Trophoblast cell (in vitro differentiated cells and primary cell): ENCODE data around the gene PPIF.

ENCODE experiments used
- DNase-seq, 2 donors: peaks; one replicate each; pipeline ENCODE4 v3.0.0-alpha.2; 2016
- H2AFZ ChIP-seq: 2 replicates; pipeline ENCODE4 v1.6.1; 2013; ENCODE audit warnings: low read length, moderate library complexity, mild to moderate bottlenecking; ENCODE audit not compliant: insufficient read depth, poor library complexity
- H2AK5ac ChIP-seq: 2 replicates; pipeline ENCODE4 v1.6.1; 2013; ENCODE audit warnings: mild to moderate bottlenecking, low read length
- H2BK120ac ChIP-seq: 2 replicates; pipeline ENCODE4 v1.6.1; 2013; ENCODE audit warnings: low read length, mild to moderate bottlenecking, moderate library complexity; ENCODE audit not compliant: insufficient read depth, poor library complexity
- H2BK12ac ChIP-seq: 2 replicates; pipeline ENCODE4 v1.6.1; 2013; ENCODE audit warnings: mild to moderate bottlenecking, low read length, moderate library complexity
- H2BK5ac ChIP-seq: 2 replicates; pipeline ENCODE4 v1.6.1; 2013; ENCODE audit warnings: low read length, low read depth, moderate library complexity, mild to moderate bottlenecking; ENCODE audit not compliant: poor library complexity
- H3K14ac ChIP-seq: 2 replicates; pipeline ENCODE4 v1.6.1; 2013; ENCODE audit warnings: mild to moderate bottlenecking, low read length
- H3K18ac ChIP-seq: 2 replicates; pipeline ENCODE4 v1.6.1; 2013; ENCODE audit warnings: mild to moderate bottlenecking, low read length
- H3K23ac ChIP-seq: 2 replicates; pipeline ENCODE4 v1.6.1; 2013; ENCODE audit warnings: low read length
- H3K27ac ChIP-seq: 2 replicates; pipeline ENCODE4 v1.5.1; 2013; ENCODE audit warnings: low read depth, mild to moderate bottlenecking, inconsistent platforms, low read length, moderate library complexity
- H3K27me3 ChIP-seq: 2 replicates; pipeline ENCODE4 v1.6.1; 2013; ENCODE audit warnings: inconsistent platforms, mild to moderate bottlenecking, low read length, moderate library complexity; ENCODE audit not compliant: insufficient read depth
- H3K36me3 ChIP-seq, 2 experiments: 1 replicate in 1 of 2; 2 replicates in 1 of 2; pipeline ENCODE4 v1.6.1; 2013; ENCODE audit warnings: low read length in 2 of 2, mild to moderate bottlenecking in 2 of 2, moderate library complexity in 1 of 2; ENCODE audit not compliant: insufficient read depth in 2 of 2, control insufficient read depth in 1 of 2
- H3K4ac ChIP-seq: 2 replicates; pipeline ENCODE4 v1.6.1; 2013; ENCODE audit warnings: low read depth, mild to moderate bottlenecking, low read length, moderate library complexity
- H3K4me1 ChIP-seq, 2 experiments: 1 replicate in 1 of 2; 2 replicates in 1 of 2; pipeline ENCODE4 v1.6.1; 2013; ENCODE audit warnings: low read length in 2 of 2, mild to moderate bottlenecking in 2 of 2, moderate library complexity in 1 of 2; ENCODE audit not compliant: insufficient read depth in 2 of 2, control insufficient read depth in 1 of 2
- H3K4me2 ChIP-seq: 2 replicates; pipeline ENCODE4 v1.6.1; 2013; ENCODE audit warnings: inconsistent platforms, mild to moderate bottlenecking, low read length, moderate library complexity
- H3K4me3 ChIP-seq: 2 replicates; pipeline ENCODE4 v1.5.1; 2013; ENCODE audit warnings: mild to moderate bottlenecking, low read depth, low read length, inconsistent platforms
- H3K79me1 ChIP-seq: one replicate; pipeline ENCODE4 v1.6.1; 2013; ENCODE audit warnings: low read length
- H3K79me2 ChIP-seq: 2 replicates; pipeline ENCODE4 v1.6.1; 2013; ENCODE audit warnings: low read length, mild to moderate bottlenecking; ENCODE audit not compliant: control insufficient read depth, insufficient read depth, poor library complexity
- H3K9ac ChIP-seq: 2 replicates; pipeline ENCODE4 v1.6.1; 2013; ENCODE audit warnings: mild to moderate bottlenecking, low read length
- H3K9me3 ChIP-seq: 2 replicates; pipeline ENCODE4 v1.6.1; 2013; ENCODE audit warnings: low read depth, mild to moderate bottlenecking, control low read depth, inconsistent platforms, low read length; ENCODE audit not compliant: insufficient read depth
- H4K12ac ChIP-seq: 2 replicates; pipeline ENCODE4 v1.6.1; 2013; ENCODE audit warnings: low read depth, mild to moderate bottlenecking, low read length, moderate library complexity
- H4K8ac ChIP-seq: 2 replicates; pipeline ENCODE4 v1.6.1; 2013; ENCODE audit warnings: low read depth, mild to moderate bottlenecking, low read length, moderate library complexity
- H4K91ac ChIP-seq: one replicate; pipeline ENCODE4 v1.6.1; 2013; ENCODE audit warnings: low read depth, mild to moderate bottlenecking, low read length, moderate library complexity
- WGBS: extraction: QIAGEN DNeasy Blood & Tissue Kit; methylation state at CpG from one replicate; pipeline ENCODE4 v1.1.7; 2013; ENCODE audit warnings: missing lambda C conversion rate; ENCODE audit not compliant: insufficient read length, insufficient coverage; ENCODE audit errors: extremely low coverage; 5-methylcytosine and 5-hydroxymethylcytosine counted together

PPIF gene

DNA sequence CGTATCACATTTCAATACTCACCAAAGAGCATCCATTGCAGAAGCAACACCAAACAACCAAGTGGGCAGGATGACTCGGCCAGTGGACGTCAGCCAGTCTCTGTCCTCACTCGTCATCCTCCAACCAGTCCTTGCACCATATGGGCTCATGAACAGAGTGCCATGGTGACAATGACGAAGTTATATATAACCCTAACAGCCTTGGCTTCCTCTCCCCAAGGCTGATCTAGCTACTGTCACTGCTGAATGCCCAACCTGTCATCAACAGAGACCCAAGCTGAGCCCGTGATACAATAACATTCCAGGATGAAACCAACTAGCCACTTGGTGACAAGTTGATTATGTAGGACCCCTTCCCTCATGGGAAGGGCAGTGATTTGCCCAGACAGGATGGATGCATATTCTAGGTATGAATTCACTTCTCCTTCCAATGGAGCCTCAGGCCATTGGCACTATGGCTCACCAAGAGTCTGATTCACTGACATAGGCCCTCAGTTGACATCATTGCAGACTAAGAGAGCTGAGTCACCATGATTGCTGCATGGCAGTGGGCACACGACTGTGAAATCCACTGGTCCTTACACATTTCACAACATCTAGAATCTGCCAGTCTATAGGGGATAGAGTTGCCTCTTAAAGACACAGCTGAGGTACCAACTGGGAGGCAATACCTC lies 26.3 kb upstream of the PPIF start:
- H2BK5ac ChIP-seq: no peak overlapping the region
- H3K4me1 ChIP-seq: peaks cover 9 to 18% of the 10 kb centered on the region in 2 experiments
- no peak overlapping the region for H3K18ac ChIP-seq
- no peak overlapping the region for H2AK5ac ChIP-seq
- H3K36me3 ChIP-seq: no peaks in the 10 kb centered on the region
- no peak overlapping the region for H4K8ac ChIP-seq
- H4K91ac ChIP-seq: no peak overlapping the region
- H3K9me3 ChIP-seq: no peaks in the 10 kb centered on the region
- no CpG with 5 or more reads among the region's 7 CpGs for WGBS
- no peaks in the 10 kb centered on the region for H3K79me2 ChIP-seq
- H3K23ac ChIP-seq: no peak overlapping the region
- H4K12ac ChIP-seq: no peak overlapping the region
- no peak overlapping the region for H3K4ac ChIP-seq
- no peak overlapping the region for H3K9ac ChIP-seq
- no peak overlapping the region for H3K4me2 ChIP-seq
- H3K14ac ChIP-seq: no peak overlapping the region
- H3K27ac ChIP-seq: no peak overlapping the region
- no peak overlapping the region for H2BK120ac ChIP-seq
- no peaks in the 10 kb centered on the region for H3K79me1 ChIP-seq
- H3K4me3 ChIP-seq: no peak overlapping the region
- no peaks in the 10 kb centered on the region for H3K27me3 ChIP-seq
- H2AFZ ChIP-seq: no peak overlapping the region
- no peak overlapping the region for H2BK12ac ChIP-seq
- peak; percentile 94 to 98 for DNase-seq

DNA sequence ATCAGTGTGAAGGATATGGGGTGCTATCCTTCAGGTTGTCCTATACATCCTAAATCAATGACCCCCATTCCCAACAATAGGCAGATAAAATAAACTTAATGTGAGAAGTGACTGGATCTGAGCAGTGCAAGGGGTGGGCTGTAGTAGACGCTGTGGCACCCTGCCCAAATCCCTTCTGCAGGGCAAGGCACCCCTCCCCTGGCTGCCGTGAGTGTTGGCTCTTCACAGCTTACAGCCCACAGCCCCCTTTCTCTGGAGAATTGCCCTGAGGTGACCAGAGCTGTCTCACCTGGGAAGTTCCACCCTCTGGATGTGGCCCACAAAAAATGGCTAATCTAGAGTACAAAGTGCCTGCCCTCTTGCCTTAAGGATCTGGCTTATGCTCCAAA lies 25.8 kb upstream of the PPIF start:
- Histone ChIP-seq H3K14ac (no peak overlapping the region), H2AFZ (no peak overlapping the region), H3K79me1 (no peaks in the 10 kb centered on the region), H3K9ac (no peak overlapping the region), H2AK5ac (no peak overlapping the region), H3K27ac (no peak overlapping the region), H3K79me2 (no peaks in the 10 kb centered on the region), H3K36me3 (no peaks in the 10 kb centered on the region), H3K27me3 (no peaks in the 10 kb centered on the region), H4K91ac (no peak overlapping the region), H4K12ac (no peak overlapping the region), H3K23ac (no peak overlapping the region), H2BK120ac (no peak overlapping the region), H4K8ac (no peak overlapping the region), H2BK12ac (no peak overlapping the region), H3K4me1 (peaks cover 9 to 18% of the 10 kb centered on the region in 2 experiments), H3K4ac (no peak overlapping the region), H3K9me3 (no peaks in the 10 kb centered on the region), H3K18ac (no peak overlapping the region), H2BK5ac (no peak overlapping the region), H3K4me2 (no peak overlapping the region), H3K4me3 (no peak overlapping the region)
- no CpG with 5 or more reads among the region's 2 CpGs for WGBS
- no peak for DNase-seq

DNA sequence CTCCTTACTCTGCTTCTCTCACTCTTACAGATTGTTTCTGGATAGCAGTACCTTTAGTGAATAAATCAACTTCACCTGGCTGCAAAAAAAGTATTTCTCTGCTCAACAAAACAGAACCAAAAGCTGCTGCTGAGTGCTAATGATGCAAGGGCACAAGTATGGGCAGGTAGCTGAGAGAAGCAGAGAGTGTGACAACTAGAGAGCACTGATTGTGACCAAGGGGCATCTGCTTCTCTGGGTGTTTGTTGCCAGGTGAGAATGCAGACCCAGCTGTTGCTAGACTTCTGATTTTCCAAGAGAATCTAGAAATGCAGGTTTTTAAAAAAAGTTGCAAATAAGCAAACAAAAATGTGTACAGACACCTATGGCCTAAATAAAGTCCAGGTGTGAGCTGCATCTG lies 25.3 kb upstream of the PPIF start:
- no peaks in the 10 kb centered on the region for H3K27me3 ChIP-seq
- H3K36me3 ChIP-seq: no peaks in the 10 kb centered on the region
- no peak overlapping the region for H3K18ac ChIP-seq
- H3K4me3 ChIP-seq: no peak overlapping the region
- H3K14ac ChIP-seq: no peak overlapping the region
- H2AK5ac ChIP-seq: no peak overlapping the region
- no peaks in the 10 kb centered on the region for H3K79me1 ChIP-seq
- H3K4me1 ChIP-seq: peaks cover 8 to 13% of the 10 kb centered on the region in 2 experiments
- H4K8ac ChIP-seq: no peak overlapping the region
- no peak overlapping the region for H4K91ac ChIP-seq
- H3K79me2 ChIP-seq: no peaks in the 10 kb centered on the region
- H3K4me2 ChIP-seq: no peak overlapping the region
- H4K12ac ChIP-seq: no peak overlapping the region
- H2BK5ac ChIP-seq: no peak overlapping the region
- H2BK120ac ChIP-seq: no peak overlapping the region
- peak; percentile 83 to 95 for DNase-seq
- H3K9me3 ChIP-seq: no peaks in the 10 kb centered on the region
- H2AFZ ChIP-seq: no peak overlapping the region
- no peak overlapping the region for H3K23ac ChIP-seq
- H3K4ac ChIP-seq: no peak overlapping the region
- H3K27ac ChIP-seq: no peak overlapping the region
- no peak overlapping the region for H3K9ac ChIP-seq
- H2BK12ac ChIP-seq: no peak overlapping the region

DNA sequence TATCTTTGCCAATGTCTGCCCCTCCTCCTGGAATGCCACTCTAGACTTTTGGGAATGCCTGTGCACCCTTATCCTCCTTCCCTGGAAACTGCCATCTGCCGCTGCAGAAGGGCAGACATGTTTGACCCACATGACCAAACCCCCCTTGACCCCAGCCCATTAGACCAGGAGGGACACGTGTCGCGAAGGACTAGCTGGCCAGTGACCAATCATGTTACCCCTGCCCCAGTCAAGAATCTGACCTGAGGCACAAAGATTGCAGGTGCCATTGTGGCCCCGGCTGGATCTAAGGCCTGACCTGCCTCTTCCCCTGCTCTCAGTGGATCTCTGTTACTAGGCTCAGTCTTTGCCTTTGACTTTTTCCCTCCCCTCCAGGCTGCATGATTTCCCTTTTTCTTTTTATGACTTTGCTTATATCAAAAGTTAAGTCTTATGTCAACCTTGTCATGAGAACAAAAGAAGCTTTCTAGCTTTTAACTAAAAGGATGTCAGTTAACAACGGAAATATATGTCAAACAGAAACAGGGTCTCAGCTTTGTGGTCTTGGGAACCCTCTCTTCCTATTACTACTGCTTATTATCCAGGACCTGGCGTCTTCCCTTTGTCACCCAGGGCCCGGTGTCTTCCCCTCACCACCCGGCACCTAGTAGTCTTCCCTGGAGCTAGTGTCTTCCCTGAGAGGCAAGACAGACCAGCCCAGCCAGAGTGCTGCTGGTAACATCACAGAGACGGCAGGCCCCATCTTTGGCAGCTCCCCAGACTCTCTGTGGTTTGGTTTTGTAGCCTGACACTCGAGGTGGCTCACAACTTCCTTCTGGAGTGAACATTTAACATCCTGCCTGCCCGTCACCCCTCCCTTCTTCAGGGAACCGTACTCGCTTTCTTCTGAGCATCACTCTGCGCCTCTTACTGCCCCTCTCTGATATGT lies 24.4 kb upstream of the PPIF start:
- Histone ChIP-seq H2AK5ac (no peak overlapping the region), H3K23ac (no peak overlapping the region), H3K4me3 (no peak overlapping the region), H4K12ac (no peak overlapping the region), H2BK5ac (no peak overlapping the region), H3K18ac (no peak overlapping the region), H2BK120ac (no peak overlapping the region), H3K27me3 (no peaks in the 10 kb centered on the region), H3K79me1 (no peaks in the 10 kb centered on the region), H3K36me3 (no peaks in the 10 kb centered on the region), H3K79me2 (no peaks in the 10 kb centered on the region), H2AFZ (no peak overlapping the region), H3K4me2 (no peak overlapping the region), H4K8ac (no peak overlapping the region), H3K27ac (no peak overlapping the region), H3K4ac (no peak overlapping the region), H3K14ac (no peak overlapping the region), H2BK12ac (no peak overlapping the region), H4K91ac (no peak overlapping the region), H3K9ac (no peak overlapping the region), H3K9me3 (no peaks in the 10 kb centered on the region), H3K4me1 (peaks cover 3 to 4% of the 10 kb centered on the region in 2 experiments)
- DNase-seq: peak; percentile 42 to 67
- no CpG with 5 or more reads among the region's 15 CpGs for WGBS
